Measurements from ENCODE around the gene PXMP2. TPM values are rescaled to one million over a fixed set of nuclear protein-coding genes. Genes with fewer than 3 reads are reported as not detected.

PXMP2 gene
- total RNA-seq, 1 donor from 2014 or later: 18.8 TPM

DNA sequence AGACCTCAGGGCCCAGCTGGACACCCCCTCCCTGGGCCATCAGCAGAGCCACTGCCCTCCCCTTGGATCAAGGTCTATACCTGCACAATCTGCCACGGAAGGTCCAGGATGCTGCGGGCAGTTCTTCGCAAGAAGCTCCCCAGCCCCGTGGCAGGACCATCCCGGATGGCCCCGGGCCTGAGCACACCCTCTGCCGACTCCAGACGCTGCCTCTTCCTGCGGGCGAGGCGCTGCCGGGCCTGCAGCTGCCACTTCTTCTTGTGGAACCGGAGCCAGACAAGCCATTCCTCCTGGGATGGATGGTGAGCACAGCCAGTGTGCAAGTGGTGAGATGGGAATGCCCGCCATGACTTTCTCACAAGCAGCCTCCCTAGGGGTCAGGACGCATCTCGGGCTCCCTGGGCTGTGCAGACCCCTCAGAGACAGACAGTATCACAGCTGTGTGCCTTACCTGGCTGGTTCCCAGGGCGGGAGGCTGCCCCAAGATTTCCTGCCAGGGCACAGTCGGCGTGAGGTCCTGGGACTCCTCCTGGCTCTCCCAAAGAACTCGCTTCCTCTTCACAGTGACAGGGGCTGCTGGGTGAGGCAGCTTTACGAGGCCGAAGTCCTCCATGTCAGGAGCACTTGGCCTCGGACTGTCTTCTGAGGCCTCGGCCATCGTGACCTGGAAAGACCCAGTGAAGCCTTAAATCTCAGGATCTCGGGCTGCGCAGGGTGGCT is 38.0 kb upstream of the PXMP2 start:
- H3K4me1 ChIP-seq: no peaks in the 10 kb centered on the region
- no peak overlapping the region for H3K4me3 ChIP-seq
- TF ChIP-seq CTCF (IDR thresholded peaks at IDR 0.05): no peak
- no peaks in the 10 kb centered on the region for H3K27me3 ChIP-seq
- H3K27ac ChIP-seq: no peak overlapping the region
- intact Hi-C loops (cut with DNase I): no loop called here
- H3K9me3 ChIP-seq: no peaks in the 10 kb centered on the region
- peaks cover 40 to 66% of the 10 kb centered on the region in 2 donors for H3K36me3 ChIP-seq
- no peak for DNase-seq (ENCODE audit: low spot score in 2 of 2)

DNA sequence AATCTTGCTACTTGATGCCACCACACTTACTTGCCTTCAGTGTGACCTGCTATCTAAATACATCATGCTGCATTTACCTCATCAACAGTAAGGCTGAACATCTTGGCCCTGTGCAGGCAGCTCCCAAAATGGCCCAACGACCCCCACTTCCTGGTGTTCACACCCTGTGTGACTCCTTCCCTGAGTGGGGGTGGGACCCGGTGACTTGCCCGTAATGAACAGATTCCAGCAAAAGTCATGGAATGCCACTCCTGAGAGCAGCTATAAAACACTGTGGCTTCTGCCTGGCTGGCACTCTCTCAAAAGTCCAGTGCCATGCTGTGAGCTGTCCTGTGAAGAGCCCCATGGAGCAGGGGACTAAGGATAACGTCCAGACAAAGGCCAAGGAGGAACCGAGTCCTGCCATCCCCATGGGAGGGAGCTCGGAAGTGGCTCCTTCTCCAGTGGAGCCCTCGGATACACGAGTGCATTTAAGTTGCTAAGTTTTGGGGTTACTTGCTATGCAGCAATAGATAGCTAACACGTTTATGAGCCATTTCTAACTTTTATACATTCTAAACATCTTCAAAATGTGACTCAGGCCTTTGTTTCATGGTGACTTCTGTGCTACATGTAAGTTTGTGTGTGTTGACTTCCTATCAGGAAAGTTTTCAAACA is 35.8 kb upstream of the PXMP2 start:
- TF ChIP-seq CTCF (IDR thresholded peaks at IDR 0.05): no peak
- no peak for DNase-seq (ENCODE audit: low spot score in 2 of 2)
- Histone ChIP-seq H3K36me3 (peaks cover 38 to 74% of the 10 kb centered on the region in 2 donors), H3K9me3 (no peaks in the 10 kb centered on the region), H3K27ac (no peak overlapping the region), H3K4me1 (no peaks in the 10 kb centered on the region), H3K4me3 (no peak overlapping the region), H3K27me3 (no peaks in the 10 kb centered on the region)
- intact Hi-C loops (cut with DNase I): no loop called here

GRCh38 chr12:132653567-132654290 is 33.7 kb upstream of the PXMP2 start:
- Histone ChIP-seq H3K27me3 (no peaks in the 10 kb centered on the region), H3K9me3 (no peaks in the 10 kb centered on the region), H3K36me3 (peaks cover 52 to 75% of the 10 kb centered on the region in 2 donors), H3K4me1 (no peaks in the 10 kb centered on the region), H3K4me3 (no peak overlapping the region), H3K27ac (no peak overlapping the region)
- no peak for TF ChIP-seq CTCF (IDR thresholded peaks at IDR 0.05)
- intact Hi-C loops (cut with DNase I): no loop called here
- DNase-seq (ENCODE audit: low spot score in 2 of 2): no peak

- no peak overlapping the region for H3K4me3 ChIP-seq
- DNase-seq (ENCODE audit: low spot score in 2 of 2): no peak
- intact Hi-C loops (cut with DNase I): no loop called here
- no peak for TF ChIP-seq CTCF (IDR thresholded peaks at IDR 0.05)
- no peak overlapping the region for H3K27ac ChIP-seq
- peaks cover 74 to 82% of the 10 kb centered on the region in 2 donors for H3K36me3 ChIP-seq
- H3K4me1 ChIP-seq: no peaks in the 10 kb centered on the region
- H3K9me3 ChIP-seq: no peaks in the 10 kb centered on the region
- H3K27me3 ChIP-seq: no peaks in the 10 kb centered on the region
These were observed 30.2 kb upstream of the PXMP2 start for GRCh38 chr12:132657004-132657727.

GRCh38 chr12:132658149-132658894 is 29.1 kb upstream of the PXMP2 start:
- intact Hi-C loops (cut with DNase I): no loop called here
- H3K27me3 ChIP-seq: no peaks in the 10 kb centered on the region
- no peaks in the 10 kb centered on the region for H3K4me1 ChIP-seq
- H3K36me3 ChIP-seq: peaks cover 79 to 85% of the 10 kb centered on the region in 2 donors
- no peaks in the 10 kb centered on the region for H3K9me3 ChIP-seq
- H3K4me3 ChIP-seq: no peak overlapping the region
- no peak for TF ChIP-seq CTCF (IDR thresholded peaks at IDR 0.05)
- no peak overlapping the region for H3K27ac ChIP-seq
- DNase-seq (ENCODE audit: low spot score in 2 of 2): no peak
